ENCODE data around the gene PIP4K2C.
"Not testable (repeated sequence)": the region's sequence is repeated elsewhere in the genome, so short reads cannot be mapped to it uniquely, and the experiment has no call there.

The PIP4K2C gene

GRCh38 chr12:57568838-57569237, 22.2 kb upstream of the PIP4K2C start:
- H3K36me3 ChIP-seq (ENCODE audit: control insufficient read depth, insufficient read depth, low read length): no peaks in the 10 kb centered on the region
- no peak overlapping the region for H3K27ac ChIP-seq (ENCODE audit: low read depth, low read length)
- no peaks in the 10 kb centered on the region for H3K4me1 ChIP-seq (ENCODE audit: control insufficient read depth, insufficient read depth, low read length)
- H3K27me3 ChIP-seq (ENCODE audit: control insufficient read depth, insufficient read depth, low read length): no peaks in the 10 kb centered on the region
- H3K9ac ChIP-seq (ENCODE audit: low read length): no peak overlapping the region
- no peak overlapping the region for H3K4me3 ChIP-seq (ENCODE audit: low read length)

GRCh38 chr12:57569858-57570257, 21.1 kb upstream of the PIP4K2C start:
- Histone ChIP-seq H3K9ac (ENCODE audit: low read length) (no peak overlapping the region), H3K4me1 (ENCODE audit: control insufficient read depth, insufficient read depth, low read length) (no peaks in the 10 kb centered on the region), H3K27ac (ENCODE audit: low read depth, low read length) (no peak overlapping the region), H3K27me3 (ENCODE audit: control insufficient read depth, insufficient read depth, low read length) (no peaks in the 10 kb centered on the region), H3K4me3 (ENCODE audit: low read length) (no peak overlapping the region), H3K36me3 (ENCODE audit: control insufficient read depth, insufficient read depth, low read length) (no peaks in the 10 kb centered on the region)

GRCh38 chr12:57570438-57570837, 20.6 kb upstream of the PIP4K2C start:
- H3K36me3 ChIP-seq (ENCODE audit: control insufficient read depth, insufficient read depth, low read length); H3K4me3 ChIP-seq (ENCODE audit: low read length); H3K9ac ChIP-seq (ENCODE audit: low read length): not testable (repeated sequence)

GRCh38 chr12:57571926-57572762, 18.8 kb upstream of the PIP4K2C start:
- no peaks in the 10 kb centered on the region for H3K4me1 ChIP-seq (ENCODE audit: control insufficient read depth, insufficient read depth, low read length)
- no peak overlapping the region for H3K4me3 ChIP-seq (ENCODE audit: low read length)
- H3K36me3 ChIP-seq (ENCODE audit: control insufficient read depth, insufficient read depth, low read length): no peaks in the 10 kb centered on the region
- H3K27me3 ChIP-seq (ENCODE audit: control insufficient read depth, insufficient read depth, low read length): no peaks in the 10 kb centered on the region
- H3K27ac ChIP-seq (ENCODE audit: low read depth, low read length): no peak overlapping the region
- H3K9ac ChIP-seq (ENCODE audit: low read length): no peak overlapping the region

More at GRCh38 chr12:57570438-57570837, 20.6 kb upstream of the PIP4K2C start:
- H3K27me3 ChIP-seq (ENCODE audit: control insufficient read depth, insufficient read depth, low read length); H3K27ac ChIP-seq (ENCODE audit: low read depth, low read length); H3K4me1 ChIP-seq (ENCODE audit: control insufficient read depth, insufficient read depth, low read length): not testable (repeated sequence)

- H3K4me1 ChIP-seq (ENCODE audit: control insufficient read depth, insufficient read depth, low read length): no peaks in the 10 kb centered on the region
- no peak overlapping the region for H3K27ac ChIP-seq (ENCODE audit: low read depth, low read length)
- H3K9ac ChIP-seq (ENCODE audit: low read length): no peak overlapping the region
- H3K27me3 ChIP-seq (ENCODE audit: control insufficient read depth, insufficient read depth, low read length): no peaks in the 10 kb centered on the region
- H3K36me3 ChIP-seq (ENCODE audit: control insufficient read depth, insufficient read depth, low read length): no peaks in the 10 kb centered on the region
- no peak overlapping the region for H3K4me3 ChIP-seq (ENCODE audit: low read length)
These were observed 16.2 kb upstream of the PIP4K2C start for GRCh38 chr12:57574795-57575194.

- no peak overlapping the region for H3K4me3 ChIP-seq (ENCODE audit: low read length)
- no peaks in the 10 kb centered on the region for H3K36me3 ChIP-seq (ENCODE audit: control insufficient read depth, insufficient read depth, low read length)
- no peak overlapping the region for H3K27ac ChIP-seq (ENCODE audit: low read depth, low read length)
- H3K4me1 ChIP-seq (ENCODE audit: control insufficient read depth, insufficient read depth, low read length): no peaks in the 10 kb centered on the region
- no peaks in the 10 kb centered on the region for H3K27me3 ChIP-seq (ENCODE audit: control insufficient read depth, insufficient read depth, low read length)
- H3K9ac ChIP-seq (ENCODE audit: low read length): no peak overlapping the region
These were observed 15.0 kb upstream of the PIP4K2C start for GRCh38 chr12:57575771-57576612.

GRCh38 chr12:57576613-57577160, 14.3 kb upstream of the PIP4K2C start:
- H3K4me3 ChIP-seq (ENCODE audit: low read length): no peak overlapping the region
- no peaks in the 10 kb centered on the region for H3K4me1 ChIP-seq (ENCODE audit: control insufficient read depth, insufficient read depth, low read length)
- no peaks in the 10 kb centered on the region for H3K36me3 ChIP-seq (ENCODE audit: control insufficient read depth, insufficient read depth, low read length)
- no peak overlapping the region for H3K9ac ChIP-seq (ENCODE audit: low read length)
- no peaks in the 10 kb centered on the region for H3K27me3 ChIP-seq (ENCODE audit: control insufficient read depth, insufficient read depth, low read length)
- no peak overlapping the region for H3K27ac ChIP-seq (ENCODE audit: low read depth, low read length)

- H3K36me3 ChIP-seq (ENCODE audit: control insufficient read depth, insufficient read depth, low read length): no peaks in the 10 kb centered on the region
- H3K9ac ChIP-seq (ENCODE audit: low read length): no peak overlapping the region
- no peak overlapping the region for H3K4me3 ChIP-seq (ENCODE audit: low read length)
- H3K27me3 ChIP-seq (ENCODE audit: control insufficient read depth, insufficient read depth, low read length): no peaks in the 10 kb centered on the region
- H3K4me1 ChIP-seq (ENCODE audit: control insufficient read depth, insufficient read depth, low read length): no peaks in the 10 kb centered on the region
- no peak overlapping the region for H3K27ac ChIP-seq (ENCODE audit: low read depth, low read length)
These were observed 12.8 kb upstream of the PIP4K2C start for GRCh38 chr12:57577981-57578758.

- no peaks in the 10 kb centered on the region for H3K36me3 ChIP-seq (ENCODE audit: control insufficient read depth, insufficient read depth, low read length)
These were observed 12.0 kb upstream of the PIP4K2C start for GRCh38 chr12:57579011-57579410.

GRCh38 chr12:57579677-57580465, 11.1 kb upstream of the PIP4K2C start:
- no peaks in the 10 kb centered on the region for H3K4me1 ChIP-seq (ENCODE audit: control insufficient read depth, insufficient read depth, low read length)
- no peak overlapping the region for H3K27ac ChIP-seq (ENCODE audit: low read depth, low read length)
- no peaks in the 10 kb centered on the region for H3K36me3 ChIP-seq (ENCODE audit: control insufficient read depth, insufficient read depth, low read length)
- H3K9ac ChIP-seq (ENCODE audit: low read length): no peak overlapping the region
- no peak overlapping the region for H3K4me3 ChIP-seq (ENCODE audit: low read length)
- no peaks in the 10 kb centered on the region for H3K27me3 ChIP-seq (ENCODE audit: control insufficient read depth, insufficient read depth, low read length)

More at GRCh38 chr12:57579011-57579410, 12.0 kb upstream of the PIP4K2C start:
- Histone ChIP-seq H3K27ac (ENCODE audit: low read depth, low read length) (no peak overlapping the region), H3K27me3 (ENCODE audit: control insufficient read depth, insufficient read depth, low read length) (no peaks in the 10 kb centered on the region), H3K4me1 (ENCODE audit: control insufficient read depth, insufficient read depth, low read length) (no peaks in the 10 kb centered on the region), H3K9ac (ENCODE audit: low read length) (no peak overlapping the region), H3K4me3 (ENCODE audit: low read length) (no peak overlapping the region)

GRCh38 chr12:57580466-57580795, 10.6 kb upstream of the PIP4K2C start:
- H3K27ac ChIP-seq (ENCODE audit: low read depth, low read length): no peak overlapping the region
- H3K4me1 ChIP-seq (ENCODE audit: control insufficient read depth, insufficient read depth, low read length): no peaks in the 10 kb centered on the region
- H3K36me3 ChIP-seq (ENCODE audit: control insufficient read depth, insufficient read depth, low read length): no peaks in the 10 kb centered on the region
- no peak overlapping the region for H3K9ac ChIP-seq (ENCODE audit: low read length)
- H3K27me3 ChIP-seq (ENCODE audit: control insufficient read depth, insufficient read depth, low read length): no peaks in the 10 kb centered on the region
- H3K4me3 ChIP-seq (ENCODE audit: low read length): no peak overlapping the region
